GM19397 (cell line): ENCODE data around the gene TTC31.
A peak's percentile ranks its signal among the peaks of the same experiment; 100 is the strongest.
"Not testable (repeated sequence)": the region's sequence is repeated elsewhere in the genome, so short reads cannot be mapped to it uniquely, and the experiment has no call there.

Experiments
- ATAC-seq: cut with Tn5 transposase; IDR thresholded peaks from one replicate; pipeline ENCODE4 v1.9.1; 2021; ENCODE audit warnings: mild to moderate bottlenecking, moderate library complexity; ENCODE audit not compliant: unreplicated experiment

Gene TTC31

DNA sequence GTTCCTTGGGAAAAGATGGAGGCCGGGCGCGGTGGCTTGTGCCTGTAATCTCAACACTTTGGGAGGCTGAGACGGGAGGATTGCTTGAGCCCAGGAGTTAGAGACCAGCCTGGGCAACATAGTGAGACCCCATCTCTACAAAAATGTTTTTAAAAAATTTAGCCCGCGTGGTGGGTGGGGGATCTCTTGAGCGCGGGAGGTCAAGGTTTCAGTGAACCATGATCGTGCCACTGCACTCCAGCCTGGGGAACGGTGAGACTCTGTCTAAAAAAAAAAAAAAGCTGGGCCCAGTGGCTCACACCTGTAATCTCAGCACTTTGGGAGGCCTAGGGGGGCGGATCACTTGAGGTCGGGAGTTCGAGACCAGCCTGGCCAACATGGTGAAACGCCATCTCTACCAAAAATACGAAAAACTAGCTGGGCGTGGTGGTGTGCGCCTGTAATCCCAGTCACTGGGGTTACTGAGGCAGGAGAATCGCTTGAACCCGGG, 839 bp downstream of the TTC31 start:
- not testable (repeated sequence) for ATAC-seq

DNA sequence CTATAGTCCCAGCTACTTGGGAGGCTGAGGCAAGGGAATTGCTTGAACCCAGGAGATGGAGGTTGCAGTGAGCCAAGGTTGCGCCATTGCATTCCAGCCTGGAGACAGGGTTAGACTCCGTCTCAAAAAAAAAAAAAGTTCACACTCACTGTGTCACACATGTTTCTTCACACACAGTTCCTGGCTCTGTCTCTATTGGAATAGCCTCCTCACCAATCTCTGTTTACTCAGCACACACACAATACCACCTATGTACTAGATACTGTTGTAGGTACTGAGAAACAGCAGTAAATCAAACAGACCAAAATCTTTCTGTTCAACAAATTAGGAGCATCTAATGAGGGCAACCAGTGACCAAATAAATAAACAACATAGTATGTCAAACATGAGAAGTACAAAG, 3.3 kb downstream of the TTC31 start:
- ATAC-seq, result no peak

DNA sequence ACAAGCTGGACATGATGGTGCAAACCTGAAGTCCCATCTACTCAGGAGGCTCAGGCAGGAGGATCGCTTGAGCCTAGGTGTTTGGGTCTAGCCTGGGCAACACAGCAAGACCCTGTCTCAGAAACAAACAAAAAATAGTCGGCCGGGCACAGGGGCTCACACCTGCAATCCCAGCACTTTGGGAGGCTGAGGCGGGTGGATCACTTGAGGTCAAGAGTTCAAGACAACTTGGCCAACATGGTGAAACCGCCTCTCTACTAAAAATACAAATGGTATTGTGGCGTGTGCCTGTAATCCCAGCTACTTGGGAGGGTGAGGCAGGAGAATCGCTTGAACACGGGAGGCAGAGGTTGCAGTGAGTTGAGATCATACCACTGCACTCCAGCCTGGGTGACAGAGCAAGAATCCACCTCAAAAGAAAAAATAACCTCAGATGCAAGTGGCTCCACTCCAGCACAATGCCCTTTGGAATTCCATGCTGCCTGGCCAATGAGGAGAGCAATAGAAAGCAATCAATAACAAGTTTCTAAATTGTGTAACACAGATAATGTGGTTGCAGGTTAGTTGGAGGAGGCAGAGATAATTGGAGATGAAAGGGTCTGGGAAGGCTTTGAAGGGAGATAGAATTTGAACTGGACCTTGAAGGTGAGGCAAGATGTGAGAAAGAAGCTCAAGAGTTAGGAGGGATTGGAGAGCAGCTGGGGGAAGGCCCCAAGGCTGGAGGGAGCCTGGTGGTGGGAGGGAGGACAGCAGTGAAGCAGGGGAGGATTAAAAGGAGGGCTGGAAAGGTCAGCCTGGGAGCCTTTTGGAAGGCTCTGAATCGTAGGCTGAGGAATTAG, 6.0 kb downstream of the TTC31 start:
- no peak for ATAC-seq

DNA sequence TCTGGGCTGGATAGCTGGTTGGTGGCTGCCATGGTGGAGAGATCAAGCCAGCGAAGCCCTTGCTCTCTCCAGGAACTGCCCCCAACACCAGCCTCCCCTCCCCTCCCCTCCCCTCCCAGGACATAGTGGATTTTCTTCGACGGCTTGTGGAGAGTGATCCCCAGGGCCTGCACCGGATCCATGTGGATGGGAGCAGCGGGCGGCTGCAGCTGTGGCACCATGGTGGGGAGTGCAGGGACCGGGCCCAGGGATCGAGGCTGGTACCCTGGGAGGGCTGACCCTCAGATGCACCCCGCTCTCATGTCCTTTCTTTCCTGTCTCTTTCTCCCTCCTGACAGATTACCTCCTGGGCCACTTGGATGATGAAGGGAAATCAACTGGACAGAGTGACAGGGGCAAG, 7.0 kb downstream of the TTC31 start:
- ATAC-seq, result no peak

DNA sequence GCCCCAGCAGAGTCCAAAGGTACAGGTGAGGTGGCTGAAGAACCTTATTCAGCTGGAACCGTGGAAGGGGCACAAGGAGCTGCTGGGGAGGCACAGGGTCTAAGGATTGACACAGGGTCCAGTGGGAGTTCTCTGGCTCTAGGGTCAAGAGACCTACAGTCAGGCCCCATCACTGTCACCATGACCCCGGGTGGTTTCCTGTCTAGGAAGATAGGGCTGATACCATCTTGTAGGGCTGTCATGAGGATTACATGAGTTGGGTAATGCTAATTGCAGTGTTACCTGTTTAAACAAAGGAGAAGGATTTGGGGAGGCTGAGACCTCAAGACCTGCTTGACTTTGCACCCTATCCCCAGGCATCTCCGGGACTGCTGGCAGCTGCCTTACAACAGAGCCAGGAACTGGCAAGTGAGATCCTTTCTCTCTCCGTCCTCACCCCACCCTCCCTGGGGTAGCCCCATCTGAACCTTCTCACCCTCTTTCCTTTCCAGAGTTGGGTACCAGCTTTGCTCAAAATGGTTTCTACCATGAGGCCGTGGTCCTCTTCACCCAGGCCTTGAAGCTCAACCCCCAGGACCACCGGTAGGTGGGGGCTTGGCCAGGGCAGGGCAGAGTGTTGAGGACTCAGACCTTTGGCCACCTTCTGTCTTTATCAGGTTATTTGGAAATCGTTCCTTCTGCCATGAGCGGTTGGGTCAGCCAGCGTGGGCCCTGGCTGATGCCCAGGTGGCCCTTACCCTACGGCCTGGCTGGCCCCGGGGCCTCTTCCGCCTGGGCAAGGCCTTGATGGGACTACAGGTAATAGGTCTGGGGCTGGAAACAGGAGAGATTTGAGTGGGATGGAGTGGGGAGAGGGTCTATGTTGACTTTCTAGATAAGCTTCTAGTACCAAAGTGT, 9.0 kb downstream of the TTC31 start:
- ATAC-seq, result no peak

DNA sequence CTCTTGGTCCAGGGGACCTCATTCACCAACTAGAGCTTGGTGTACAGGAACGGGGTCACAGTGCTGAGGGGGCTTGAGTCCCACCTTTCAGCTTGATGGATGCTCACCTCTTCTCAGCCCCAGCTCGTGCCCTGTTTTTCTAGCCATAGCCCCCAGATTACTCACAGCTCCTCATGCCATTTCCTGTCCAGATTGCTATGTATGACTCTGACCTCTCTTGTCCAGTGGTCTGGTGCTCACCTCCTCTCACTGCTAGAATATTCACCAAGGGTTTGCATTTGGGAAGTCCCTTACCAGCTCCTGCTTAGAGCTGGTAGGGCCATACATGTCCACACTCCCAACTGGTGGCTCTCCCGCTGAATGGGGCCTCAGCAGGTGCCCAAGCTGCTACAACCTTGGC, 10.7 kb downstream of the TTC31 start:
- ATAC-seq, result no peak

DNA sequence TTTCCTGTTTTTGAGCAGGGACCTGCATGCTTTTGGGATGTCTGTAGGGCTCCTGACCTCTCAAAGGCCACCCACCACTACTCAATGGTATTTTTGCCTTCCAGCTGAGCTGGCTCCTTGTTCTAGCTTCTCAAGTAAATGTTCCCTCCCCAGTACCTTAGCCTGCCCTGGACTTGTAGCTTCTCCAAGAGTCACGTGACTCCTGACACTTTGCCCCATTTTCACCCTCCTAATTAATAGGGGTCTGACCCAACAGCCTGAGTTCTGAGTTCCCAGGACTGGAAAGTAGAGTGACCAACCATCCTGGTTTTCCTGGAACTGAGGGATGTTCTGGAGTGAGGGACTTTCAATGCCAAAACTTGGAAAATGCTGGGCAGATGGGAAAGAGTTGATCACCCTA, 12.6 kb downstream of the TTC31 start:
- ATAC-seq, result no peak

DNA sequence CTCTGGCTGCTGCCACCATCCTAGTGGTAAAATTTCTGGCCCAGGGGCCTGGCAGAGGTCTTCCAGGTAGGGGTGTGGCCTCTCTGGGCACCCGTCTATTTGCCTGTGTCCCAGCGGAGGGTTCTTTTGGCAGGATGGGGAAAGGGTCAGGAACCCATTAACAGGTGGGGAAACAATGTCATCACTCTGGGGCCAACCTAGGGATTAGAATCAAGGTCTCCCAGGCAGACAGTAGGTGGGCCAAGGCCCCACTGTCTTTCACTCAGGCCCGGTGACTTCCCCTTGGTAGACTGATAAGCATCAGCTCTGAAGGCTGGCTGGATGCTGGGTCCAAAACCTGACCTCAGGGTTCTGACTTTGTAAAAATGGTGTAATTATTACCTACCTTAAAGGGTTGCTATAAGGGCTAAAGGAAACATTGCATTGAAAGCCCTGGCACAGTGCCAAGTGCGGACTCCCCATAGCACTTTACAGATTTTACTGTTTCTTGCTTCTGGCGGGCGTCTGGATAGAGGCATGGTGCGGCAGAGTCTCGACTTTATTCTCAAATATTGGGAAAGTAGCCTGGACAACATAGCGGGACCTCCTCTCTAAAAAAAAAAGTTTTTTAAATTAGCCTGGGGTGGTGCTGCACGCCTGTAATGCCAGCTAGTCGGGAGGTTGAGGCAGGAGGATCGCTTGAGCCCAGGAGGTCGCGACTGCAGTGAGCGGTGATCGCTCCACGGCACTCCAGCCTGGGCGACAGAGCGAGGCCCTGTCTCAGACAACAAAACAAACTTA, 14.3 kb downstream of the TTC31 start:
- ATAC-seq, result no peak

DNA sequence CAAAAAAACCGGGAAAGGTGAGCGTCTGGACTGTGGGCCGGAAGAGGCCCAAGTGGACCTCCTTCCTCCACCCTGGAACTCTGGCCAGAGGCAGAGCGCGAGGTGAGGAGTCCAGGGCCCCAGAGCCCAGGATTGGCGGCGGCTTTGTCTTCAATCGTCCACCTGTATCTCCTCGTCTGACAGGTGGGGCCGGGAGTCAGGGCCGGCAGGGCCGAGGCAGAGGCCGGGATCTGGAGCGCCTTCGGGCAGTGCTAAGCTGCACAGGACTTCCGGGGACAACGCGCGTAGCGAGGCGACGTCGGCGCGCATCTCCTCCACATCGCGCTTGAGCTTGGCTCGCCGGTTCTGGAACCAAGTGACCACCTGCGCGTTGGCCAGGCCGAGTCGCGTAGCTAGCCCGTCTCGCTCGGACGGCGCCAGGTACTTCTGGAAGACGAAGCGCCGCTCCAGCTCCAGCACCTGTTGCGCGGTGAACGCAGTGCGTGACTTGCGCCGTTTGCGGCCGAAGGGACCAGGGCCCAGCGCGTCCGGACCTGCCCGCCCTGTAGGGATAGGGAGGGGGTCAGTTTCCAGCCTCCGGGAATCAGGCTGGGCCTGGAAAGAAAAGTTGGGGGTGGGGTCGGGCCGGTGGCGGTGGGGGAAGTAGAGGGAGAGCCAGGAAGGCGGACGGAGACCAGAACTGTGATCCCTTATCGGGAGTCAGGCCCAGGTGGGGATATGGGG, 15.1 kb downstream of the TTC31 start:
- ATAC-seq, result no peak

DNA sequence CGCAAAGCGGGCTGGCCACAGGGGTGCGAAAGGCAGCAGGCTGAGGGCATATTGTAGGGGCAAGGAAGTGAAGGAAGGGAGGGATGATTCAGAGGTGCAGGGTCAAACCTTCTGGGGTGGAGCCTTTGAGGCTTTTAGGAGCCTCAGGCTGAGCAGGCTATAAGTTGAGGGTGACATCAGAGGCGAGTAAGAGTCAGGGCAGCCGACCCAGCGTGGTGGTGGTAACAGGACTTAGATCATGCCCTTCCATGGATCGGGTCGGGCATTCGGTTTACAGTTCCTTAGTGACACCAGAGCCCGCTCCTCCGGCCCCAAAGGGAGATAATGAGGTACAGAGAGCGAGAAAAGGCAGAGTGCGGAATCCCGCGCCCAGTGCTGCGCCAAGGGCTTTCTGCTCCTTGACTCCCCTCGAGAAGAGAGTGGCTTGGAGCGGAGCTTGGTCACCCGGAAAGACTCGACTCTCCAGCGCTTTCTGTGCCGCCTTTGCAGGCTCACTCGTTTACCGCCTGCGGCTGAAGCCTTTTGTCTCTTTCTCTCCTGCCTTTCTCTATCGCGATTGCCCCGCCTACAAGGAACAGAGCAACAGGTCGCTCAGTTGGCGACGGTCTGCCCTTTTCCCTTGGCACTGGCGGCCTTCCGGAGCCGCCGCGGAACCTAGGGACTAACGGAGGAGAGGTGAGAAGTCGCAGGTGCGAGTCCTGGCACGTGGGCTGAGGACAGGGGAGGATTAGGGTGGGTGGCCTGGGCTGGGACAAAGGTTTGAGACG, 15.8 kb downstream of the TTC31 start:
- no peak for ATAC-seq

DNA sequence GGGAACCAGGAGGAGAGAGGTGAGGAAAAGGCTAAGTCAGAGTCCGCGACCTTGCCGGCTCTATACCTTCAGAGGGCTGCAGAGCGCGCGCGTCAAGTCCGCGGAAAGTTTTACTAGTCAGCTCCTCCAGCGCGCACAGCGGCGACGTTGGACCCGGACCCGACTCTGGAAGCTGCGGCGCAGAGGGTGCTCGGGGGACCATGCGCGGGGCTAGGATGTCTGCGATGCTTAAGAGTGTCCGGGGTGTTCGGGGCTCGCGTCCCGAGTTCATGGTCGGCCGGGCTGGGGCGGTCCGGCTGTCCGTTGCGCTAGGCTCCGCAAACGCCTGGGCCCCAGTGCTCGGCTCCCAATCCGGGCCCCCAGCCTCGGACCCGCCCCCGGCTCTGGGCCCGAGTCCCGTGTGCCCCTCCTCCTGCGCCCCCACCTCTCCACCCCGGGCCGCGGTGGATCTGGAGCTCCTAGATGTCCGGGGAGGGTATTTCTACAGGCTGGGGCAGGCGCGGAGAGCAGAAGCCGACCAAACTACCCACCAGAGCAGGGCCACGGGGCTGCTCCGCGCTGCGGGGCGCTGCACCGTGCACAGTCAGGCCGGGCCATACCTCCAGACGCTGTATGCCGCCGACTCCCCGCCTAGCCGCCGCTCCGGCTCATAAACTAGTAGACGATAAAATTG, 16.5 kb downstream of the TTC31 start, which contains the start of gene LBX2:
TSS of gene LBX2 (minus strand) at position 337 of the 673 bp plus-strand sequence. CDS start at position 271, 66 bp downstream.
- ATAC-seq, result no peak

DNA sequence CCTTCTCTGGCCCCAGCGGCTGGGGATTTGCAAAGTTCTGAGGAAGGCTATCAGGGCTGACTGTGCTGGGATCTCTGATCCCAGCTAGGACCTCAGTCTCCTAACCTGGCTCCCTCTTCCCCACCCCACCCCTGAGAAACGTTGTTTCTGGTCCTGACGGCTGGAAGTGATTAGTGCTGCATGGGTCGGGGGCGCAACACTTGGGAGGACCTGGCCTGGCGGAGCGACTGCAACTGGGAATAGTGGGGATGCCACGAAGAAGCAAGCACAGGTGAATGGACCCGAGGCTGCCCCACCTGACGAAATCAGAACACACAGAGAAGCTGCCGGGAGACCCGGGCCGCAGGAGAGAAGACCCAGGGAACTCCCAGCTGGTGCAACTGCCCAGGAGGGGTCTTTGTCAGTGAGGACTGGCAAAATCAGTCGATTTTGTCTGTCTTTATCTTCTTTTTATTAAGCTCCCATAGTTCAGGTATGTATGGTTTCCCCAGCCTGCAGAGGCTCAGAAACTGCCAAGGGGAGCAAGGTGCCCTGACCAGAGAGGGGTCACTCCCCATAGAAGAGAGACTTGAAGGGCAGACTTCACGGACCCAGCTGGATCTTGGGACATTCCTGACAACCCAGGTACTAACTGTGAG, 17.2 kb downstream of the TTC31 start:
- ATAC-seq, result no peak

DNA sequence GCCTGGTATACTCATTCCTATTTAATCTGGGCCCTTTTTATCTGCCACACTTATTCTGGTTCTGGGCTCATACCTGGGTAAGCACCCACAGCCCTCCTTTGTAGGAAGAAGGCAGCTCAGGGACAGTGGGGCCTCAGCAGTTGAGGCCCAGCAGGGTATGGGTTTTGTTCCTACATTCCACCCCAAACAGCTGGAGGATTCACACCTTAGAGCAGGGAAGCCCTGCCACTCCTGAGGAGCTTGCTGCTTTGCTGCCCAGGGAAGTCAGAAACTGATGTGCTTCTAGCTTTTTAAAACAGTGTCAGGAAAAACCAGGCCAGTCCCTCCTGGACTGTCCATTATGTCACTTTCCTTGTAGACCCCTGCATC, 17.7 kb downstream of the TTC31 start:
- ATAC-seq, result no peak

DNA sequence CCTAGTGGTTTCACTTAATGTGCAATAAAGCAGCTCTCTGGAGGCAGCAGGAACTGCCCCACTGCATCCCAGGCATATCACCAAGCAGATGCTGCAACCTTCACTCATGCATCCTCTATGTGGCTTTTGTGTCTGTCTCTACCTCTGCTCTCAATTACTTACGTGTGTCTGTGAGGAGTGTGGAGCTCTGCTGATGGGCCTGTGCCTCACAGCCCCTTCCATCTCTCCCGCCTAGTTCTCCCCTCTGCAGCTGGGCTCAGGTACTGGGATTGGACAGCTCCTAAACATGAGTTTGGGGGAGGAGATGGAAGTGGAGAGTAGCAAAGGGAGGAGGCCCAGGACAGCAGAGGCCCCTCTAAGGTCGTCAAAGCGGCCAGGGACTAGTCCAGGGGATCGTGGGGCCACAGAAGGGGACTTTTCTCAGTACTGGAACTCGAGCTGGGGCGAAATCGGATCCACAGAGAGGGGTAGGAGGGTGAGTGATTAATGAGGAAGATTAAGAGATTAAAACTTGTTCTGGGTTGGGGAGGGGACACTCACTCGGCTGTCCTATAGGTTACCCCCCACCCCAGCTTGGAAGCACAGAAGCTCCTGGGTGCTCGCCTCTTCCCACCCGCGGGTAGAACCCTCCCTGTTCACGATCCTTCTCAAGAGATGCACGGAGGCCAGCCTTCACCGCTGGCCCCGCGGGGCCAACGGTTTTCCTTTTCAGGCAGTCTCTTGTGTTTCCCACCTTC, 18.6 kb downstream of the TTC31 start:
- ATAC-seq, result no peak

DNA sequence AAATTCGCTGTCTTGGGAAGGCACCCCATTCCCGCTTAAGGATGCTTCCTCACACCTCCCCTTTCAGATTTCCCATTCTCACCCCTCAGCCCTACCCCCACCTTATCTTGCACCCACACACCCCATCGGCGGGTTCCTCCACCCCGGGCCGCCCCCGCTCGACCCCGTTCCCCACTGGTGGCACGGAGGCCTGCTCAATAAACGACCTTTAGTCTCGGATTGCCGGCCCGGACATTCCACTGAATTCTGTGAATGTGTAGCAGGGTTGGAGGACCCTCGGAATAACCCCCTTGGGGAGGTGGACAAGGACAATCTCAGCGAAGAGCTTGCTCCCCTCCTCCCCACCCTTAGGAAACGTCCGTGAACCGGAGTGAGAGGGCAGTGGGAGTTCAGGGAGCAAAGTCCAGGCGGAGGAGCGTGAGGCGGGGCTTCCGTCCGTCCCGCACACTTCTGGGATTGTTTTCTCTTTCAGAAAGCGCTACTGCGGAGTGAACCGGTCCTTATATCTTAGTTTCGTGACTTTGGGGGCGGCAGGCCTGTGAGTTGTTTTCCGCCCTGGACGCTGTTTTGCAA, 19.4 kb downstream of the TTC31 start:
- no peak for ATAC-seq

DNA sequence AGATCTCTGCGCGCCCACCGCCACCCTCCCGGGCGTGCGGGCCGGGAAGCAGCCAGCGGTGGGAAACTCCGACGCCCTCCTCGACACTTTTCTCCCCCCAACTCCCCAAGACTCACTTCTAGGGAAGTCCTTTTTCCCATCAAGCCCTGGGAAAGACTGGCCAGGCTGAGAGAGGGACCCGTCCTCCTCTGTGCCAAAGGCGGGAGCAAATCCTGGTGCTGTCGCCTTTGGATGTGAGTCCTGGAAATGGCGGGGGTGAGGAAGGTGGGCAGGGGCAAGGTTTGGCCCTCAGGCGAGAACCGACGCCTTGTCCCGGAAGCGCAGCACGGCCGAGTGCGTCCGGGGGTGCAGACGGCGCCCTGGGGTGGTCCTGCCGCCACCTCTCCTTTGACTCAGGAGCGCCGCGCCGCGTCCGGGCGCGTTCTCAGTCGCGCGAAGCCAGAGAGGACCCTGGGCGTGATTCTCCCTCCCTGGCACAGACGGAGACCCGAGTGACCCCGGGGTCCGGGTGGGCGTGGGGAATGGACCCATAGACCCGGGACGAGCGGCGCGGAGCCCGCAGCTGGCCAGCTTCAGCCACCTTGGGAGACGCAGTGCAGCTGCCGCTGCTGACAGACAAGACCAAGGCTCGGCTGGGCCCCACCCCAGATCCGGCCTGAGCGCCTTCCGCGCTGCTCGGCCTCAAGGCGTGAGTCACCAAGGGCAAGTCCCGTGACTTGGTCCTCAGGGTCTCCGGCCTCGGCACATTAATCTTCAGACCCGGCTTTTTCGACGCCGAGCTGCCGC, 20.0 kb downstream of the TTC31 start:
- ATAC-seq, result peak; percentile 37
